ENCODE measurements around the gene SV2C. TPM values are rescaled to one million over a fixed set of nuclear protein-coding genes. Genes with fewer than 3 reads are reported as not detected.

SV2C gene
- total and polyA plus RNA-seq, 2 of the 13 experiments (the other 11 are each of a cell fraction or from before 2014, with no cell fraction given), result not detected

GRCh38 chr5:76402251-76402885 lies 319.2 kb downstream of the SV2C start:
- Histone ChIP-seq H3K9me3 (ENCODE audit: low read length) (no peaks in the 10 kb centered on the region), H3K9ac (ENCODE audit: insufficient read depth, low read depth, low read length) (peak overlapping the region; percentile 92), H2AFZ (ENCODE audit: low read length) (no peak overlapping the region), H3K4me3 (replicated peaks in 1 of 3; ENCODE audit: insufficient read depth in 1 of 3, low read depth in 2 of 3, low read length in 3 of 3) (peak overlapping the region; percentile 64 to 90 (median 77)), H3K4me1 (ENCODE audit: insufficient read depth, low read length) (peaks cover 54% of the 10 kb centered on the region), H3K27me3 (ENCODE audit: control insufficient read depth in 1 of 2, insufficient read depth in 2 of 2, low read length in 2 of 2) (no peaks in the 10 kb centered on the region), H3K36me3 (replicated peaks in 1 of 2; ENCODE audit: control insufficient read depth in 1 of 2, insufficient read depth in 2 of 2, low read length in 2 of 2) (no peaks in the 10 kb centered on the region), H3K27ac (ENCODE audit: extremely low read length, insufficient read depth, low read length) (peak overlapping the region; percentile 97), H4K20me1 (ENCODE audit: insufficient read depth, low read length) (no peaks in the 10 kb centered on the region), H3K4me2 (ENCODE audit: low read depth, low read length) (peak overlapping the region; percentile 90), H3K79me2 (ENCODE audit: insufficient read depth, low read length) (peaks cover 33% of the 10 kb centered on the region)
- ATAC-seq (no peak), DNase-seq (ENCODE audit: low spot score) (peak; percentile 58), FAIRE-seq (no peak)
- intact Hi-C loops (cut with micrococcal nuclease; ENCODE audit: unreplicated experiment) (loop anchor here (5.0 kb wide), 3 partner anchors 35 to 180 kb away; no protein-coding TSS in a partner anchor), in situ Hi-C loops (cut with HindIII; ENCODE audit: extremely low pct_ligation_motif_present, low pct_unique_long_range_greater_than_20kb) (loop anchor here (5.0 kb wide), 2 partner anchors 55 to 140 kb away; no protein-coding TSS in a partner anchor)
- ChIA-PET POLR2A (interaction anchor here (0.6 to 2.8 kb wide), 9 partner anchors 12 to 145 kb away, joined by 3 to 11 read pairs (median 4); no protein-coding TSS in a partner anchor), CTCF (ENCODE audit: low intra/inter-chr PET ratio, low total read pairs) (interaction anchor here (1.3 to 2.9 kb wide), 4 partner anchors 64 to 181 kb away, joined by 3 to 21 read pairs (median 7); no protein-coding TSS in a partner anchor)
- BruUV-seq (replicated peaks), result no TSS peak
- WGBS (ENCODE audit: low lambda C conversion rate), result 1% methylated on average over 25 of the region's 25 CpGs
- TF ChIP-seq ZNF121 (CRISPR knock-in tag; IDR thresholded peaks at IDR 0.05), result peak; percentile 99
- peak; percentile 60; the same call in 1 of the 2 replicates for TF ChIP-seq ZMYM3 (CRISPR knock-in tag; IDR thresholded peaks at IDR 0.05)
- TF ChIP-seq ZEB1 (IDR thresholded peaks at IDR 0.05; ENCODE audit: insufficient replicate concordance, low read depth), result peak; percentile 46
- TF ChIP-seq ZNF614 (CRISPR knock-in tag; IDR thresholded peaks at IDR 0.05; ENCODE audit: borderline replicate concordance), result no peak
- TF ChIP-seq ZGPAT (CRISPR knock-in tag; IDR thresholded peaks at IDR 0.05), result 0 out of 2 replicates have a peak, but pooled peaks have one; percentile 2
- TF ChIP-seq MTF2 (CRISPR knock-in tag; IDR thresholded peaks at IDR 0.05; ENCODE audit: borderline replicate concordance), result 0 out of 2 replicates have a peak, but pooled peaks have one; percentile 13
- 0 out of 2 replicates have a peak, but pooled peaks have one; percentile 39 for TF ChIP-seq NAIF1 (CRISPR knock-in tag; IDR thresholded peaks at IDR 0.05; ENCODE audit: borderline replicate concordance)
- TF ChIP-seq CEBPZ (IDR thresholded peaks at IDR 0.05; ENCODE audit: low read length), result no peak
- TF ChIP-seq NPAS2 (CRISPR knock-in tag; IDR thresholded peaks at IDR 0.05; ENCODE audit: borderline replicate concordance), result no peak
- TF ChIP-seq ZNF18 (CRISPR knock-in tag; IDR thresholded peaks at IDR 0.05; ENCODE audit: insufficient replicate concordance), result peak; percentile 7
